Measurements from ENCODE around the gene PSMD5.

Gene PSMD5

GRCh38 chr9:120888626-120889025, 45.9 kb upstream of the PSMD5 start:
- peaks cover 27% of the 10 kb centered on the region for H3K4me1 Mint-ChIP-seq
- no peaks in the 10 kb centered on the region for H3K36me3 Mint-ChIP-seq (ENCODE audit: low read depth)
- peaks cover 7% of the 10 kb centered on the region for H3K27me3 Mint-ChIP-seq (ENCODE audit: low read depth)

DNA sequence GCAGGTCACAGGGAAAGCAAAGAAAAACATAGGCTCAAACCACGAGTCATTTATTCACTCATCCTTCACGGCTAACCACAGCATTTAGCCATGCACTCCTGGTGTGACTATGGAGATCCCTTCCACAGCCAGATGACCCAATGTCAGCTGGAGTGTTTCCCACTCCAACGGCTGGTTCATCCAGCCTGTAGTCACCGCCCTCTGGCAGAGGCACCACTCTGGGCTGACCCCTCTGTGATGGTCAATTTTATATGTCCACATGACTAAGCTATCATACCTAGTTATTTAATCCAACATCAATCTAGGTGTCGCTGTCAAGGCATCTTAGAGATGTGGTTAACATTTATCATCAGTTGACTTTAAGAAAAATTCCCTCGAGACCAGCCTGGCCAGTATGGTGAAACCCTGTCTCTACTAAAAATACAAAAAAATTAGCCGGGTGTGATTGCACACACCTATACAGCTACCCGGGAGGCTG, 43.8 kb upstream of the PSMD5 start:
- H3K27me3 Mint-ChIP-seq (ENCODE audit: low read depth), result peaks cover 7% of the 10 kb centered on the region
- no peaks in the 10 kb centered on the region for H3K9me3 Mint-ChIP-seq
- TF ChIP-seq, protein P1, sequence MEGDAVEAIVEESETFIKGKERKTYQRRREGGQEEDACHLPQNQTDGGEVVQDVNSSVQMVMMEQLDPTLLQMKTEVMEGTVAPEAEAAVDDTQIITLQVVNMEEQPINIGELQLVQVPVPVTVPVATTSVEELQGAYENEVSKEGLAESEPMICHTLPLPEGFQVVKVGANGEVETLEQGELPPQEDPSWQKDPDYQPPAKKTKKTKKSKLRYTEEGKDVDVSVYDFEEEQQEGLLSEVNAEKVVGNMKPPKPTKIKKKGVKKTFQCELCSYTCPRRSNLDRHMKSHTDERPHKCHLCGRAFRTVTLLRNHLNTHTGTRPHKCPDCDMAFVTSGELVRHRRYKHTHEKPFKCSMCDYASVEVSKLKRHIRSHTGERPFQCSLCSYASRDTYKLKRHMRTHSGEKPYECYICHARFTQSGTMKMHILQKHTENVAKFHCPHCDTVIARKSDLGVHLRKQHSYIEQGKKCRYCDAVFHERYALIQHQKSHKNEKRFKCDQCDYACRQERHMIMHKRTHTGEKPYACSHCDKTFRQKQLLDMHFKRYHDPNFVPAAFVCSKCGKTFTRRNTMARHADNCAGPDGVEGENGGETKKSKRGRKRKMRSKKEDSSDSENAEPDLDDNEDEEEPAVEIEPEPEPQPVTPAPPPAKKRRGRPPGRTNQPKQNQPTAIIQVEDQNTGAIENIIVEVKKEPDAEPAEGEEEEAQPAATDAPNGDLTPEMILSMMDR (IDR thresholded peaks at IDR 0.05; ENCODE audit: unreplicated experiment in 3 of 3), result no peak
- peaks cover 19% of the 10 kb centered on the region for H3K4me1 Mint-ChIP-seq
- no peak overlapping the region for H3K4me3 Mint-ChIP-seq
- peak overlapping the region in 1 of 3 experiments; percentile 80 for H3K27ac Mint-ChIP-seq
- no peaks in the 10 kb centered on the region for H3K36me3 Mint-ChIP-seq (ENCODE audit: low read depth)

More at GRCh38 chr9:120888626-120889025, 45.9 kb upstream of the PSMD5 start:
- no peaks in the 10 kb centered on the region for H3K9me3 Mint-ChIP-seq
- H3K4me3 Mint-ChIP-seq, result no peak overlapping the region
- TF ChIP-seq, protein P1 (IDR thresholded peaks at IDR 0.05; ENCODE audit: unreplicated experiment in 3 of 3), result no peak
- H3K27ac Mint-ChIP-seq, result no peak overlapping the region

DNA sequence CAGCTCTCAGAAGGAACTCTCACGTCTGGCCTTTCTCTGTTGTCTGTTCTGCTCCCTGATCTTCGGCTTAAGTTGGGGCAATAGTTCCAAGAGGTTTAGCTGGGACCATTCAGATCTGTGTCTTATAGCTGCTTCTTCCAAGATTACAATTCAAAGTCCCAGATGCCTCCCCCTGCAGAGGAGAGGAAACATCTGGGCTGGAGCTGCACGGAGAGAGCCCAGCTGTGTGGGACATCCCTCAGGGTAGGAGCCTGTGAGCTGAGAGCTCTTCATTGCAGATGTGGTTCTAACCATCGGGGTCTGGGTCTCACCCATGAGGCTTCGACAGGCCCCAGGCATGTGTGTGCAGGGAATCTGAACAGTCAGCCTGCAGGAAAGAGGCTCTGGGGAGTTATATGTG, 43.2 kb upstream of the PSMD5 start:
- Mint-ChIP-seq H3K27ac (peak overlapping the region; percentile 11 to 80 (median 63)), H3K27me3 (ENCODE audit: low read depth) (peaks cover 7% of the 10 kb centered on the region), H3K36me3 (ENCODE audit: low read depth) (no peaks in the 10 kb centered on the region), H3K9me3 (no peaks in the 10 kb centered on the region), H3K4me1 (peaks cover 19% of the 10 kb centered on the region), H3K4me3 (no peak overlapping the region)
- TF ChIP-seq, protein P1 (IDR thresholded peaks at IDR 0.05; ENCODE audit: unreplicated experiment in 3 of 3), result no peak

- TF ChIP-seq, protein P1 (IDR thresholded peaks at IDR 0.05; ENCODE audit: unreplicated experiment in 3 of 3), result no peak
- no peaks in the 10 kb centered on the region for H3K36me3 Mint-ChIP-seq (ENCODE audit: low read depth)
- H3K27me3 Mint-ChIP-seq (ENCODE audit: low read depth), result peaks cover 7% of the 10 kb centered on the region
- no peak overlapping the region for H3K4me3 Mint-ChIP-seq
- H3K9me3 Mint-ChIP-seq, result no peaks in the 10 kb centered on the region
- H3K4me1 Mint-ChIP-seq, result peaks cover 15% of the 10 kb centered on the region
- H3K27ac Mint-ChIP-seq, result peak overlapping the region; percentile 11 to 80 (median 63)
These were observed 42.7 kb upstream of the PSMD5 start for GRCh38 chr9:120885457-120885856.

DNA sequence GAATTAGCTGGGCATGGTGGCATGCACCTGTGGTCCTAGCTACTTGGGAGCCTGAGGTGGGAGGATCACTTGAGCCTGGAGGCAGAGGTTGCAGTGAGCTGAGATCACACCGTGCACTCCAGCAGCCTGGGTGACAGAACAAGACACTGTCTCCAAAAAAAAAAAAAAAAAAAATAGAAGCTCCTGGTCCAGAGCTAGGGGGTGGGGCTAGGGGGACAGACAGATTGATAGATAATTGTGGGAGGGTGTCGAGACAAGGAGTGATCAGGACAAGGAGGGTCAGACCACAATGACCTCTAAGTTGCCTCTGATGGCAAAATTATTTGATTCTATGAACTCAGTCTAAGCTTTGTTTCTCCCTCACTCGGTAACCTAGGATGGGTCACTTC, 40.9 kb upstream of the PSMD5 start:
- H3K4me1 Mint-ChIP-seq, result peaks cover 8% of the 10 kb centered on the region
- H3K27me3 Mint-ChIP-seq (ENCODE audit: low read depth), result peaks cover 22% of the 10 kb centered on the region
- no peaks in the 10 kb centered on the region for H3K36me3 Mint-ChIP-seq (ENCODE audit: low read depth)
- TF ChIP-seq, protein P1 (IDR thresholded peaks at IDR 0.05; ENCODE audit: unreplicated experiment in 3 of 3), result no peak
- no peaks in the 10 kb centered on the region for H3K9me3 Mint-ChIP-seq
- H3K27ac Mint-ChIP-seq, result no peak overlapping the region
- H3K4me3 Mint-ChIP-seq, result no peak overlapping the region

GRCh38 chr9:120882935-120883607, 40.3 kb upstream of the PSMD5 start:
- TF ChIP-seq, protein P1 (IDR thresholded peaks at IDR 0.05; ENCODE audit: unreplicated experiment in 3 of 3), result no peak
- Mint-ChIP-seq H3K9me3 (no peaks in the 10 kb centered on the region), H3K27ac (no peak overlapping the region), H3K36me3 (ENCODE audit: low read depth) (no peaks in the 10 kb centered on the region), H3K27me3 (ENCODE audit: low read depth) (peaks cover 26% of the 10 kb centered on the region), H3K4me3 (no peak overlapping the region), H3K4me1 (peaks cover 8% of the 10 kb centered on the region)

Data from nephron (organoid).